CD4-positive, alpha-beta T cell (primary cell): Measurements from ENCODE around the gene C17orf67. TPM values are rescaled to one million over a fixed set of nuclear protein-coding genes. Genes with fewer than 3 reads are reported as not detected.
A peak's percentile ranks its signal among the peaks of the same experiment; 100 is the strongest.

Experiments
- ATAC-seq: fragments of 200-7000 bp; cut with Tn5 transposase; one replicate; pipeline ENCODE4 v1.10.0; 2022; ENCODE audit warnings: mild to moderate bottlenecking; ENCODE audit not compliant: poor library complexity
- CTCF ChIA-PET: fragments of 350-600 bp; sonication (Branson Sonifier 250); formaldehyde crosslinking; loops from one replicate; lab custom pipeline; 2021; ENCODE audit warnings: antibody characterized with exemption, inconsistent platforms; lab: Charles Lee
- POLR2A ChIA-PET: fragments of 350-600 bp; sonication (Branson Sonifier 250); formaldehyde crosslinking; loops from one replicate; lab custom pipeline; 2021; ENCODE audit warnings: antibody characterized with exemption, inconsistent platforms; lab: Charles Lee
- DNase-seq, 14 experiments: peaks; one replicate each; pipeline ENCODE4 v3.0.0-alpha.2; 2013 to 2020; ENCODE audit warnings: mixed read lengths in 2 of 14
- H3K27ac ChIP-seq, 2 donors: one replicate each; pipeline versions ENCODE4 v1.5.1 to v1.7.0; 2013; ENCODE audit warnings: low read length in 2 of 2, low read depth in 1 of 2, mild to moderate bottlenecking in 1 of 2
- H3K27me3 ChIP-seq, 2 experiments: 1 replicate in 1 of 2; 2 replicates in 1 of 2; pipeline versions ENCODE4 v1.6.1 to v1.7.0; 2013; ENCODE audit warnings: low read length in 2 of 2, control low read depth in 1 of 2, mild to moderate bottlenecking in 1 of 2, moderate library complexity in 1 of 2; ENCODE audit not compliant: insufficient read depth in 2 of 2, control insufficient read depth in 1 of 2
- H3K36me3 ChIP-seq: one replicate; pipeline ENCODE4 v1.6.1; 2013; ENCODE audit warnings: low read length, control low read depth; ENCODE audit not compliant: insufficient read depth
- H3K4me1 ChIP-seq: one replicate; pipeline ENCODE4 v1.6.1; 2013; ENCODE audit warnings: low read length, control low read depth; ENCODE audit not compliant: insufficient read depth
- H3K4me3 ChIP-seq: one replicate; pipeline ENCODE4 v1.5.1; 2013; ENCODE audit warnings: mild to moderate bottlenecking, low read length, moderate library complexity
- H3K9me3 ChIP-seq, 2 experiments: 1 replicate in 1 of 2; 2 replicates in 1 of 2; pipeline versions ENCODE4 v1.6.1 to v1.7.0; 2013; ENCODE audit warnings: low read length in 2 of 2, mild to moderate bottlenecking in 2 of 2, control low read depth in 1 of 2, moderate library complexity in 1 of 2; ENCODE audit not compliant: control insufficient read depth in 1 of 2, insufficient read depth in 1 of 2
- H3K27ac Mint-ChIP-seq: one replicate; pipeline ENCODE4 v1.8.0; 2020; ENCODE audit warnings: mixed read lengths
- H3K27me3 Mint-ChIP-seq: one replicate; pipeline ENCODE4 v1.8.0; 2021; ENCODE audit warnings: mixed read lengths
- H3K36me3 Mint-ChIP-seq: one replicate; pipeline ENCODE4 v1.8.0; 2021; ENCODE audit warnings: low read depth, mixed read lengths
- H3K4me1 Mint-ChIP-seq: one replicate; pipeline ENCODE4 v1.8.0; 2021; ENCODE audit warnings: low read depth, mixed read lengths
- H3K4me3 Mint-ChIP-seq: one replicate; pipeline ENCODE4 v1.8.0; 2020; ENCODE audit warnings: mild to moderate bottlenecking, mixed read lengths
- H3K9me3 Mint-ChIP-seq: one replicate; pipeline ENCODE4 v1.8.0; 2020; ENCODE audit warnings: mixed read lengths
- intact Hi-C, 2 experiments: fragments of 100-400 bp; cut with DNase I in 1 of 2; cut with micrococcal nuclease in 1 of 2; formaldehyde crosslinking; loops; one replicate each; pipeline versions ENCODE4 v1.15.1 to v1.9.0; 2023 to 2025; cut with DNase I, micrococcal nuclease
- total RNA-seq, 174 experiments: library from RNA in 2 of 174; stranded (reverse) in 2 of 174; gene quantifications; one replicate each; pipeline ENCODE4 v1.2.3 and lab custom pipeline; 2021 to 2026
- TF ChIP-seq, protein P1 (sequence below): fragments of 200-600 bp; IDR thresholded peaks from one replicate; pipeline ENCODE4 v1.8.0; 2022; ENCODE audit warnings: antibody characterized with exemption, mild to moderate bottlenecking

Gene C17orf67
- total RNA-seq, 2 experiments from 2014 or later = 4.3 to 4.8 TPM

- Mint-ChIP-seq H3K36me3 (no peaks in the 10 kb centered on the region), H3K27ac (peak overlapping the region; percentile 2), H3K9me3 (no peaks in the 10 kb centered on the region), H3K4me3 (peak overlapping the region; percentile 47), H3K4me1 (peaks cover 57% of the 10 kb centered on the region), H3K27me3 (no peaks in the 10 kb centered on the region)
- Histone ChIP-seq H3K4me3 (no peak overlapping the region), H3K4me1 (peaks cover 13% of the 10 kb centered on the region), H3K9me3 (no peaks in the 10 kb centered on the region), H3K27ac (no peak overlapping the region), H3K36me3 (no peaks in the 10 kb centered on the region), H3K27me3 (no peaks in the 10 kb centered on the region)
- ATAC-seq (peak; percentile 73), DNase-seq (peak in 3 of 14 experiments; percentile 7 to 39 (median 27))
- TF ChIP-seq, protein P1, sequence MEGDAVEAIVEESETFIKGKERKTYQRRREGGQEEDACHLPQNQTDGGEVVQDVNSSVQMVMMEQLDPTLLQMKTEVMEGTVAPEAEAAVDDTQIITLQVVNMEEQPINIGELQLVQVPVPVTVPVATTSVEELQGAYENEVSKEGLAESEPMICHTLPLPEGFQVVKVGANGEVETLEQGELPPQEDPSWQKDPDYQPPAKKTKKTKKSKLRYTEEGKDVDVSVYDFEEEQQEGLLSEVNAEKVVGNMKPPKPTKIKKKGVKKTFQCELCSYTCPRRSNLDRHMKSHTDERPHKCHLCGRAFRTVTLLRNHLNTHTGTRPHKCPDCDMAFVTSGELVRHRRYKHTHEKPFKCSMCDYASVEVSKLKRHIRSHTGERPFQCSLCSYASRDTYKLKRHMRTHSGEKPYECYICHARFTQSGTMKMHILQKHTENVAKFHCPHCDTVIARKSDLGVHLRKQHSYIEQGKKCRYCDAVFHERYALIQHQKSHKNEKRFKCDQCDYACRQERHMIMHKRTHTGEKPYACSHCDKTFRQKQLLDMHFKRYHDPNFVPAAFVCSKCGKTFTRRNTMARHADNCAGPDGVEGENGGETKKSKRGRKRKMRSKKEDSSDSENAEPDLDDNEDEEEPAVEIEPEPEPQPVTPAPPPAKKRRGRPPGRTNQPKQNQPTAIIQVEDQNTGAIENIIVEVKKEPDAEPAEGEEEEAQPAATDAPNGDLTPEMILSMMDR = no peak
- POLR2A ChIA-PET = interaction anchor here (0.7 to 1.2 kb wide), 2 partner anchors 152 to 156 kb away, joined by 3 to 4 read pairs; no protein-coding TSS in a partner anchor
- CTCF ChIA-PET = no interaction called here
- intact Hi-C loops = no loop called here
These were observed 79.1 kb downstream of the C17orf67 start for GRCh38 chr17:56754523-56755208.

DNA sequence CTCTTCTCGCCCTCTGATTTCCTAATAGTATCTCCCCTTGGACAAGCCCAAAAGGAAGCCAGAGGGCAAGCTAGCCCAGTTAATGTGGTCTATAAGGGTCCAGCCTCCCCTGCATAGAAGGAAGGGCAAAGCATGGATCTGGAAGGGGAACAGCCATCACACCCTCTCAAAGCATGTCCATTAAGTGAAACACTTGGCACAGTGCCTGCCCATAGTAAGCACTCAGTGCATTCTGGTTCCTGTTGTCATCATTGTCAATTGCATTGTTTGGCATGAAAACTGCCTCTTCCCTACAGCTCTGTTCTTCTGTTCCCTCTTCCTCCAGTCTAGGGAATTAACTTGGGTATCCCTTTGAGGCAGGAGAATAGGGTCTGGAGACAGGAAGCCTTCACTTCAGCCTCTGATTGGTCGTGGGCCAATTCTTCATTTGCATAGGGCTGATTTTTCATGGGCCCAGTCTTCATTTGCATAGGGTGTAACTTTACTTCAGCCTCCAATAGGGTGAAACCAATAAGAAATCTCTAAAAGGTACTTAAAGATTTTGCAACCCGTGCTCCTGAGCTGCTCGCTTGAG, 81.4 kb downstream of the C17orf67 start:
- Histone ChIP-seq H3K36me3 (no peaks in the 10 kb centered on the region), H3K4me3 (no peak overlapping the region), H3K9me3 (no peaks in the 10 kb centered on the region), H3K4me1 (peaks cover 13% of the 10 kb centered on the region), H3K27ac (no peak overlapping the region), H3K27me3 (no peaks in the 10 kb centered on the region)
- TF ChIP-seq, protein P1 = no peak
- ATAC-seq (no peak), DNase-seq (no peak)
- no peaks in the 10 kb centered on the region for H3K27me3 Mint-ChIP-seq
- no peak overlapping the region for H3K27ac Mint-ChIP-seq
- POLR2A ChIA-PET = no interaction called here
- CTCF ChIA-PET = interaction anchor here (1.0 kb wide), 1 partner anchor 8 kb away, joined by 6 read pairs; no protein-coding TSS in a partner anchor
- H3K36me3 Mint-ChIP-seq = no peaks in the 10 kb centered on the region
- intact Hi-C loops = no loop called here
- H3K9me3 Mint-ChIP-seq = no peaks in the 10 kb centered on the region
- no peak overlapping the region for H3K4me3 Mint-ChIP-seq
- peaks cover 57% of the 10 kb centered on the region for H3K4me1 Mint-ChIP-seq

GRCh38 chr17:56751145-56751738, 82.5 kb downstream of the C17orf67 start:
- Histone ChIP-seq H3K9me3 (no peaks in the 10 kb centered on the region), H3K27ac (no peak overlapping the region), H3K4me1 (peaks cover 13% of the 10 kb centered on the region), H3K4me3 (no peak overlapping the region), H3K27me3 (no peaks in the 10 kb centered on the region), H3K36me3 (no peaks in the 10 kb centered on the region)
- CTCF ChIA-PET = no interaction called here
- TF ChIP-seq, protein P1 = no peak
- H3K4me3 Mint-ChIP-seq = no peak overlapping the region
- no peak for ATAC-seq
- H3K4me1 Mint-ChIP-seq = peaks cover 50% of the 10 kb centered on the region
- POLR2A ChIA-PET = no interaction called here
- no peak overlapping the region for H3K27ac Mint-ChIP-seq
- no peaks in the 10 kb centered on the region for H3K9me3 Mint-ChIP-seq
- no peaks in the 10 kb centered on the region for H3K27me3 Mint-ChIP-seq
- no peaks in the 10 kb centered on the region for H3K36me3 Mint-ChIP-seq
- intact Hi-C loops = no loop called here
- DNase-seq = no peak
